HL-60 (cell line): ENCODE measurements around the gene COPZ2.

ENCODE experiments used
- POLR2AphosphoS5 ChIP-seq: IDR thresholded peaks from 2 replicates; pipeline ENCODE4 v1.6.1; 2012; ENCODE audit warnings: low read depth
- TF ChIP-seq, protein P1 (sequence below): IDR thresholded peaks from 2 replicates; pipeline ENCODE4 v1.6.1; 2012; ENCODE audit warnings: low read depth; ENCODE audit not compliant: insufficient replicate concordance

DNA sequence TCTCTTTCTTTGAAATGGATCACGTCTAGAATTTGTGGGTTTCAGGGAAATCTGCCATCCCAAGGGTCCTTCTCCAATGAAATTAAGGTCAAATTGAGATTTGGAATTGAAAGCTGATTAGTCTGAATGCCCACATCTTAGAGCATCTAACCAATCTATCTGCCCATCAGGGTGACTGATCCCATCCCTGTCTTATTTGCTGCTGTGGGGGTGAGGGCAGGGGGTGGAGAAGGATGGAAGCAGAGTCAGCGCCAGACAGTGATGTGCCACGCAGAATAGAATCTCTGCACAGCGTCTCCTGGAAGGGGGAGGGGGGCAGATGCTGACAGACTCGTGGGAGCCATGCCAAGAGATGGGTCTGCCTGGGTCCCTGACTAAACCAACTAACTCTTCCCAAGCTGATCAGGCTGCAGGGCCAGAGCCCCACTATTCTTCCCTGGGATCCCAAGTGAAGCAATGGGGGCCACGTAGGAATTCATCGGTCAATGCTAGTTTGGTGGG, 34.6 kb downstream of the COPZ2 start:
- no peak for TF ChIP-seq POLR2AphosphoS5
- TF ChIP-seq, protein P1, sequence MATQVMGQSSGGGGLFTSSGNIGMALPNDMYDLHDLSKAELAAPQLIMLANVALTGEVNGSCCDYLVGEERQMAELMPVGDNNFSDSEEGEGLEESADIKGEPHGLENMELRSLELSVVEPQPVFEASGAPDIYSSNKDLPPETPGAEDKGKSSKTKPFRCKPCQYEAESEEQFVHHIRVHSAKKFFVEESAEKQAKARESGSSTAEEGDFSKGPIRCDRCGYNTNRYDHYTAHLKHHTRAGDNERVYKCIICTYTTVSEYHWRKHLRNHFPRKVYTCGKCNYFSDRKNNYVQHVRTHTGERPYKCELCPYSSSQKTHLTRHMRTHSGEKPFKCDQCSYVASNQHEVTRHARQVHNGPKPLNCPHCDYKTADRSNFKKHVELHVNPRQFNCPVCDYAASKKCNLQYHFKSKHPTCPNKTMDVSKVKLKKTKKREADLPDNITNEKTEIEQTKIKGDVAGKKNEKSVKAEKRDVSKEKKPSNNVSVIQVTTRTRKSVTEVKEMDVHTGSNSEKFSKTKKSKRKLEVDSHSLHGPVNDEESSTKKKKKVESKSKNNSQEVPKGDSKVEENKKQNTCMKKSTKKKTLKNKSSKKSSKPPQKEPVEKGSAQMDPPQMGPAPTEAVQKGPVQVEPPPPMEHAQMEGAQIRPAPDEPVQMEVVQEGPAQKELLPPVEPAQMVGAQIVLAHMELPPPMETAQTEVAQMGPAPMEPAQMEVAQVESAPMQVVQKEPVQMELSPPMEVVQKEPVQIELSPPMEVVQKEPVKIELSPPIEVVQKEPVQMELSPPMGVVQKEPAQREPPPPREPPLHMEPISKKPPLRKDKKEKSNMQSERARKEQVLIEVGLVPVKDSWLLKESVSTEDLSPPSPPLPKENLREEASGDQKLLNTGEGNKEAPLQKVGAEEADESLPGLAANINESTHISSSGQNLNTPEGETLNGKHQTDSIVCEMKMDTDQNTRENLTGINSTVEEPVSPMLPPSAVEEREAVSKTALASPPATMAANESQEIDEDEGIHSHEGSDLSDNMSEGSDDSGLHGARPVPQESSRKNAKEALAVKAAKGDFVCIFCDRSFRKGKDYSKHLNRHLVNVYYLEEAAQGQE: no peak
